Fibroblast of lung (primary cell): ENCODE results near the gene ZNF280B. TPM values are rescaled to one million over a fixed set of nuclear protein-coding genes. Genes with fewer than 3 reads are reported as not detected.

Experiments used
- DNase-seq, 2 donors: peaks; one replicate each; pipeline versions ENCODE4 v3.0.0 to v3.0.0-alpha.2; 2010; ENCODE audit warnings: low read depth in 2 of 2
- H2AFZ ChIP-seq: 2 replicates; pipeline ENCODE4 v1.5.1; 2012; ENCODE audit warnings: low read length, control low read depth, inconsistent platforms
- H3K27ac ChIP-seq: 2 replicates; pipeline ENCODE4 v1.5.1; 2011; ENCODE audit warnings: low read length, control low read depth; ENCODE audit not compliant: insufficient read depth
- H3K27me3 ChIP-seq: 2 replicates; pipeline ENCODE4 v1.5.1; 2011; ENCODE audit warnings: mild to moderate bottlenecking, low read length; ENCODE audit not compliant: control insufficient read depth, insufficient read depth
- H3K36me3 ChIP-seq: 2 replicates; pipeline ENCODE4 v1.5.1; 2011; ENCODE audit warnings: low read length; ENCODE audit not compliant: control insufficient read depth, insufficient read depth
- H3K4me1 ChIP-seq: 2 replicates; pipeline ENCODE4 v1.5.1; 2011; ENCODE audit warnings: low read length; ENCODE audit not compliant: control insufficient read depth, insufficient read depth; ENCODE audit errors: extremely low read depth
- H3K4me2 ChIP-seq: 2 replicates; pipeline ENCODE4 v1.5.1; 2011; ENCODE audit warnings: low read length, control low read depth; ENCODE audit not compliant: insufficient read depth; ENCODE audit errors: extremely low read depth
- H3K4me3 ChIP-seq, 4 experiments: fragments of 200-600 bp in 1 of 4; sonication (generic) in 1 of 4; replicated peaks in 1 of 4; 2 replicates each; pipeline ENCODE4 v1.5.1; 2011 to 2016; ENCODE audit warnings: low read length in 4 of 4, low read depth in 3 of 4, mild to moderate bottlenecking in 3 of 4, control low read depth in 2 of 4, inconsistent platforms in 1 of 4, mixed read lengths in 1 of 4; ENCODE audit not compliant: insufficient read depth in 1 of 4; ENCODE audit errors: control extremely low read depth in 1 of 4
- H3K79me2 ChIP-seq: 2 replicates; pipeline ENCODE4 v1.5.1; 2012; ENCODE audit warnings: mild to moderate bottlenecking, low read length, inconsistent platforms; ENCODE audit not compliant: control insufficient read depth, insufficient read depth
- H3K9ac ChIP-seq: 2 replicates; pipeline ENCODE4 v1.5.1; 2011; ENCODE audit warnings: mild to moderate bottlenecking, low read length, control low read depth; ENCODE audit not compliant: insufficient read depth
- H3K9me3 ChIP-seq: 2 replicates; pipeline ENCODE4 v1.5.1; 2012; ENCODE audit warnings: low read depth, low read length; ENCODE audit not compliant: control insufficient read depth, insufficient read depth
- H4K20me1 ChIP-seq: 2 replicates; pipeline ENCODE4 v1.5.1; 2011; ENCODE audit warnings: low read length; ENCODE audit not compliant: control insufficient read depth, insufficient read depth; ENCODE audit errors: extremely low read depth
- EZH2 ChIP-seq: IDR thresholded peaks from 2 replicates; pipeline ENCODE4 v1.5.1; 2012; ENCODE audit warnings: low read length, control low read depth, mild to moderate bottlenecking; ENCODE audit errors: missing control alignments
- polyA plus RNA-seq, 2 donors: library from polyadenylated mRNA; depleted of rRNA in 1 of 2; stranded (reverse) in 1 of 2; unstranded in 1 of 2; fragments of >200 nt; gene quantifications; 2 replicates each; pipeline ENCODE4 v1.2.1, GENCODE V29; 2011 to 2012; ENCODE audit warnings: missing spikeins in 1 of 2
- total RNA-seq: library from RNA; depleted of rRNA; stranded (reverse); fragments of >200 nt; gene quantifications from 2 replicates; pipeline ENCODE4 v1.2.1, GENCODE V29; 2014
- TF ChIP-seq, protein P1 (sequence below), 2 donors: IDR thresholded peaks in 1 of 2; conservative IDR thresholded peaks in 1 of 2; 1 replicate in 1 of 2; 2 replicates in 1 of 2; pipeline ENCODE4 v1.5.1; 2011 to 2012; ENCODE audit warnings: low read length in 2 of 2, control low read depth in 1 of 2, inconsistent platforms in 1 of 2, low read depth in 1 of 2, mild to moderate bottlenecking in 1 of 2

The ZNF280B gene
- total and polyA plus RNA-seq, 2 donors (not counting 1 experiment from before 2014, with no cell fraction given): 0.33 to 0.81 TPM

DNA sequence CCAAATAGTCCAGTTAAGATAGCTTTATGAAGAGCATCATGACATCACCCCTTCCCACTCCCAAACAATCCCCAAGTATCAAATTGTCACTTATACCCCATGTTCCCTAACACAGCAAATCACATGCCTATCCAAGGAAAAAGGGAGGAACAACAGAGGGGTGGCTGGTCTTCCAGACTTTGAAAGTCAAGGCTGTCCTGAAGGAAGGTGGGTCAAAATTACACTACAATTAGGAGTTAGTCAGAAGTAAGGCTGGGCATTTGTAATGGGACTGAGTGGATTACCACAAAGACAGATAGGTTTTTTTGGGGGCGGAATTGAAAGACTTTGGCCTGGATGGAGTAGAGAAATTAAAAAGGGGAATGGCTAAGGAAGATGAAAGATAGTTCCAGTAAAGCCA is 44.6 kb upstream of the ZNF280B start:
- Histone ChIP-seq H3K27ac (no peak overlapping the region), H3K4me2 (no peak overlapping the region), H3K4me3 (no peak overlapping the region), H2AFZ (no peak overlapping the region), H3K9ac (no peak overlapping the region), H3K4me1 (no peaks in the 10 kb centered on the region), H3K79me2 (no peaks in the 10 kb centered on the region), H4K20me1 (no peaks in the 10 kb centered on the region), H3K36me3 (no peaks in the 10 kb centered on the region), H3K9me3 (no peaks in the 10 kb centered on the region), H3K27me3 (no peaks in the 10 kb centered on the region)
- no peak for TF ChIP-seq EZH2
- TF ChIP-seq, protein P1, sequence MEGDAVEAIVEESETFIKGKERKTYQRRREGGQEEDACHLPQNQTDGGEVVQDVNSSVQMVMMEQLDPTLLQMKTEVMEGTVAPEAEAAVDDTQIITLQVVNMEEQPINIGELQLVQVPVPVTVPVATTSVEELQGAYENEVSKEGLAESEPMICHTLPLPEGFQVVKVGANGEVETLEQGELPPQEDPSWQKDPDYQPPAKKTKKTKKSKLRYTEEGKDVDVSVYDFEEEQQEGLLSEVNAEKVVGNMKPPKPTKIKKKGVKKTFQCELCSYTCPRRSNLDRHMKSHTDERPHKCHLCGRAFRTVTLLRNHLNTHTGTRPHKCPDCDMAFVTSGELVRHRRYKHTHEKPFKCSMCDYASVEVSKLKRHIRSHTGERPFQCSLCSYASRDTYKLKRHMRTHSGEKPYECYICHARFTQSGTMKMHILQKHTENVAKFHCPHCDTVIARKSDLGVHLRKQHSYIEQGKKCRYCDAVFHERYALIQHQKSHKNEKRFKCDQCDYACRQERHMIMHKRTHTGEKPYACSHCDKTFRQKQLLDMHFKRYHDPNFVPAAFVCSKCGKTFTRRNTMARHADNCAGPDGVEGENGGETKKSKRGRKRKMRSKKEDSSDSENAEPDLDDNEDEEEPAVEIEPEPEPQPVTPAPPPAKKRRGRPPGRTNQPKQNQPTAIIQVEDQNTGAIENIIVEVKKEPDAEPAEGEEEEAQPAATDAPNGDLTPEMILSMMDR (conservative IDR thresholded peaks at IDR 0.05 in 1 of 2, IDR thresholded peaks at IDR 0.05 in 1 of 2; ENCODE audit: low read depth in 1 of 2, low read length in 2 of 2): no peak
- no peak for DNase-seq

DNA sequence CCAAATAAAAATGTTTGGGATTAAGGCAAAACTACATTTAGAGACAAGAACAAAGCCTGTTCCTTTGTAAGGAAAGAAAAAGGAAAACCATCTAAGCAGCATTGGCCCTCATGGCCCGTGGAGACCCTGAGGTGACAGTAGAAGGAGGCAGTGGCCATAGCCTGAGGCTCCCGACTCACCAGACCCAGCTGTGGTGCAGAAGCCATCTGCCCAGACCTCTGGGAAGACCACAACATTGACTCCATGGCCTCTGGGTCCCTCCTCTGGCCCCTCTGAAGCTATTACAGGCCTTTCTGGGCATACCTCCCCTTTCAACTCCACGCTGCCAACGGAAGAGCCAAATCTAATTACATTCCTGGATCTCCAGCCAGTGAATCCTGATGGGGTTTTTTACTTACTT is 44.1 kb upstream of the ZNF280B start:
- H3K9me3 ChIP-seq: no peaks in the 10 kb centered on the region
- no peak overlapping the region for H3K27ac ChIP-seq
- H4K20me1 ChIP-seq: no peaks in the 10 kb centered on the region
- H3K4me1 ChIP-seq: no peaks in the 10 kb centered on the region
- TF ChIP-seq, protein P1 (conservative IDR thresholded peaks at IDR 0.05 in 1 of 2, IDR thresholded peaks at IDR 0.05 in 1 of 2; ENCODE audit: low read depth in 1 of 2, low read length in 2 of 2): no peak
- TF ChIP-seq EZH2: no peak
- no peaks in the 10 kb centered on the region for H3K27me3 ChIP-seq
- no peak overlapping the region for H3K9ac ChIP-seq
- H3K79me2 ChIP-seq: no peaks in the 10 kb centered on the region
- H3K4me2 ChIP-seq: no peak overlapping the region
- no peak for DNase-seq
- no peaks in the 10 kb centered on the region for H3K36me3 ChIP-seq
- no peak overlapping the region for H3K4me3 ChIP-seq
- no peak overlapping the region for H2AFZ ChIP-seq

DNA sequence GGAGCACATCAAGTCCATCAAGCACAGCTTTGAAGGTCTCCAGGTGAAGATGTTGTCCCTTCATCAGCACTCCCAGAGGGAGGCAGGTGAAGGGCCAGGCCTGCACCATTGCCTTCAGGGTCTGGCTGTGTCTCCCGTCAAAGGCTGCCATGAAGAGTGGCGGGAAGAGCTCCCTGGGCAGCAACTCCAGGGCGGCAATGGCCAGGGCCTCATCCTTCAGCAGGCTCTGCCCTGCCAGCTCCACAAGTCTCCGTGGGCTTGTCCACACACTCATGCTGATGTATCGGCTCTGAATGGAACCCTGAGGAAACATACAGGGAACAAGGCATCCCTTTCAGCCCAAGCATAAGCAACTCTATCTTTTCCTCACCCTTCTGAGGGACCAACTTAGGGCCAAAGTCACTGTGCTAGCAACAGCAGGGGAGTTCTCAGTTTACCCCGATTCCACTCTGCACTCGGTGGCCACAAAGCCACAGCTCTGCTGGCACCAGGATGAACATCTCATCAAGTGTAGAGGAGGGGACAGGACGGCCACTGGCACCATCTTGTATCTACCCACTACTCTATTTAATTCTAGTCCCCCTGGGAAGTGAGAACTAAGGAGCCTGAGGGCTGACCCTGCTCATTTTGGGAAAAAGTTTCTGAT is 42.4 kb upstream of the ZNF280B start:
- no peaks in the 10 kb centered on the region for H4K20me1 ChIP-seq
- H3K4me1 ChIP-seq: no peaks in the 10 kb centered on the region
- H3K27me3 ChIP-seq: no peaks in the 10 kb centered on the region
- no peaks in the 10 kb centered on the region for H3K36me3 ChIP-seq
- no peak overlapping the region for H2AFZ ChIP-seq
- no peaks in the 10 kb centered on the region for H3K9me3 ChIP-seq
- no peak overlapping the region for H3K4me3 ChIP-seq
- H3K4me2 ChIP-seq: no peak overlapping the region
- DNase-seq: no peak
- no peaks in the 10 kb centered on the region for H3K79me2 ChIP-seq
- TF ChIP-seq EZH2: no peak
- TF ChIP-seq, protein P1 (conservative IDR thresholded peaks at IDR 0.05 in 1 of 2, IDR thresholded peaks at IDR 0.05 in 1 of 2; ENCODE audit: low read depth in 1 of 2, low read length in 2 of 2): no peak
- H3K9ac ChIP-seq: no peak overlapping the region
- H3K27ac ChIP-seq: no peak overlapping the region
